H9 (cell line): ENCODE measurements around the gene SIN3B. TPM values are rescaled to one million over a fixed set of nuclear protein-coding genes. Genes with fewer than 3 reads are reported as not detected.

Experiments used
- DNase-seq: peaks from one replicate; pipeline ENCODE4 v3.0.0-alpha.2; 2017
- H2AFZ ChIP-seq: one replicate; pipeline ENCODE4 v1.6.1; 2013; ENCODE audit warnings: mild to moderate bottlenecking, low read length, control low read depth, moderate library complexity
- H2AK5ac ChIP-seq: 2 replicates; pipeline ENCODE4 v1.6.1; 2013; ENCODE audit warnings: low read length, control low read depth, mixed read lengths; ENCODE audit not compliant: insufficient read length
- H2BK120ac ChIP-seq: one replicate; pipeline ENCODE4 v1.6.1; 2013; ENCODE audit warnings: low read depth, mild to moderate bottlenecking, low read length, control low read depth, inconsistent platforms; ENCODE audit not compliant: poor library complexity, severe bottlenecking
- H2BK12ac ChIP-seq: 2 replicates; pipeline ENCODE4 v1.6.1; 2013; ENCODE audit warnings: low read length, control low read depth, mixed read lengths, low read depth; ENCODE audit not compliant: insufficient read length
- H2BK15ac ChIP-seq: 2 replicates; pipeline ENCODE4 v1.6.1; 2013; ENCODE audit warnings: low read depth, low read length, control low read depth
- H2BK20ac ChIP-seq: one replicate; pipeline ENCODE4 v1.6.1; 2013; ENCODE audit warnings: low read depth, mild to moderate bottlenecking, low read length, control low read depth, inconsistent platforms; ENCODE audit not compliant: poor library complexity, severe bottlenecking
- H2BK5ac ChIP-seq: 2 replicates; pipeline ENCODE4 v1.6.1; 2013; ENCODE audit warnings: low read length, control low read depth, mixed read lengths; ENCODE audit not compliant: insufficient read length
- H3K14ac ChIP-seq: 2 replicates; pipeline ENCODE4 v1.6.1; 2013; ENCODE audit warnings: low read length, control low read depth; ENCODE audit not compliant: insufficient read depth
- H3K18ac ChIP-seq: 2 replicates; pipeline ENCODE4 v1.6.1; 2013; ENCODE audit warnings: low read depth, mild to moderate bottlenecking, mixed read lengths, low read length, control low read depth; ENCODE audit not compliant: insufficient read length
- H3K23ac ChIP-seq: 2 replicates; pipeline ENCODE4 v1.6.1; 2013; ENCODE audit warnings: low read length, control low read depth, mixed read lengths, low read depth; ENCODE audit not compliant: insufficient read length
- H3K23me2 ChIP-seq: 2 replicates; pipeline ENCODE4 v1.6.1; 2013; ENCODE audit warnings: low read depth, mild to moderate bottlenecking, mixed read lengths, low read length, control low read depth; ENCODE audit not compliant: insufficient read length, poor library complexity, severe bottlenecking
- H3K27ac ChIP-seq: 2 replicates; pipeline ENCODE4 v1.5.1; 2013; ENCODE audit warnings: low read length, control low read depth, mixed read lengths, low read depth; ENCODE audit not compliant: insufficient read length
- H3K27me3 ChIP-seq: 2 replicates; pipeline ENCODE4 v1.6.1; 2013; ENCODE audit warnings: low read length, control low read depth, inconsistent platforms; ENCODE audit not compliant: insufficient read depth
- H3K4ac ChIP-seq: 2 replicates; pipeline ENCODE4 v1.6.1; 2013; ENCODE audit warnings: low read depth, mild to moderate bottlenecking, control low read depth, inconsistent platforms, low read length, moderate library complexity
- H3K4me1 ChIP-seq: 2 replicates; pipeline ENCODE4 v1.6.1; 2013; ENCODE audit warnings: low read length, control low read depth, inconsistent platforms; ENCODE audit not compliant: insufficient read depth
- H3K4me2 ChIP-seq: 2 replicates; pipeline ENCODE4 v1.6.1; 2013; ENCODE audit warnings: low read length, control low read depth, mixed read lengths; ENCODE audit not compliant: insufficient read length, insufficient read depth
- H3K56ac ChIP-seq: 2 replicates; pipeline ENCODE4 v1.6.1; 2013; ENCODE audit warnings: low read depth, mild to moderate bottlenecking, mixed read lengths, low read length, control low read depth; ENCODE audit not compliant: insufficient read length
- H3K79me1 ChIP-seq: 2 replicates; pipeline ENCODE4 v1.6.1; 2013; ENCODE audit warnings: low read depth, mild to moderate bottlenecking, moderate library complexity, low read length, control low read depth, inconsistent platforms; ENCODE audit not compliant: insufficient read depth, poor library complexity, severe bottlenecking
- H3K79me2 ChIP-seq: 2 replicates; pipeline ENCODE4 v1.6.1; 2013; ENCODE audit warnings: low read length, control low read depth, inconsistent platforms; ENCODE audit not compliant: insufficient read depth
- H3K9ac ChIP-seq: 2 replicates; pipeline ENCODE4 v1.6.1; 2013; ENCODE audit warnings: low read length, control low read depth, mixed read lengths; ENCODE audit not compliant: insufficient read length; ENCODE audit errors: extremely low read depth
- H3K9me3 ChIP-seq: one replicate; pipeline ENCODE4 v1.6.1; 2013; ENCODE audit warnings: low read depth, low read length, inconsistent platforms; ENCODE audit not compliant: control insufficient read depth
- H3T11ph ChIP-seq: one replicate; pipeline ENCODE4 v1.6.1; 2013; ENCODE audit warnings: mild to moderate bottlenecking, low read length, control low read depth, inconsistent platforms
- H4K20me1 ChIP-seq: one replicate; pipeline ENCODE4 v1.6.1; 2013; ENCODE audit not compliant: control insufficient read depth, insufficient read length, insufficient read depth
- H4K5ac ChIP-seq: 2 replicates; pipeline ENCODE4 v1.6.1; 2013; ENCODE audit warnings: low read depth, mild to moderate bottlenecking, mixed read lengths, low read length, control low read depth; ENCODE audit not compliant: insufficient read length
- H4K8ac ChIP-seq: replicated peaks from 2 replicates; pipeline ENCODE4 v1.6.1; 2013; ENCODE audit warnings: low read length, control low read depth, mixed read lengths, low read depth; ENCODE audit not compliant: insufficient read length
- H4K91ac ChIP-seq: 2 replicates; pipeline ENCODE4 v1.6.1; 2013; ENCODE audit warnings: low read depth, mild to moderate bottlenecking, moderate library complexity, mixed read lengths, low read length, control low read depth; ENCODE audit not compliant: insufficient read length
- H3K27ac Mint-ChIP-seq, 3 experiments: 2 replicates in 2 of 3; 3 replicates in 1 of 3; pipeline ENCODE4 v1.8.0; 2020 to 2021; ENCODE audit warnings: mixed read lengths in 3 of 3, mild to moderate bottlenecking in 1 of 3, moderate library complexity in 1 of 3
- H3K27me3 Mint-ChIP-seq: 2 replicates; pipeline ENCODE4 v1.8.0; 2021; ENCODE audit warnings: low read depth, mild to moderate bottlenecking, moderate library complexity, mixed read lengths
- H3K36me3 Mint-ChIP-seq, 3 experiments: 2 replicates in 2 of 3; 3 replicates in 1 of 3; pipeline ENCODE4 v1.8.0; 2020 to 2021; ENCODE audit warnings: low read depth in 3 of 3, mixed read lengths in 3 of 3; ENCODE audit not compliant: insufficient read depth in 1 of 3
- H3K4me1 Mint-ChIP-seq, 2 experiments: 2 replicates each; pipeline ENCODE4 v1.8.0; 2020; ENCODE audit warnings: mixed read lengths in 2 of 2
- H3K4me3 Mint-ChIP-seq, 2 experiments: 2 replicates in 1 of 2; 3 replicates in 1 of 2; pipeline ENCODE4 v1.8.0; 2020 to 2021; ENCODE audit warnings: mild to moderate bottlenecking in 2 of 2, mixed read lengths in 2 of 2, moderate library complexity in 1 of 2
- H3K9me3 Mint-ChIP-seq, 2 experiments: 2 replicates in 1 of 2; 3 replicates in 1 of 2; pipeline ENCODE4 v1.8.0; 2020; ENCODE audit warnings: mild to moderate bottlenecking in 2 of 2, mixed read lengths in 2 of 2, moderate library complexity in 1 of 2
- CTCF ChIP-seq: fragments of 200-600 bp; sonication (generic); conservative IDR thresholded peaks from 3 replicates; pipeline ENCODE4 v1.8.0; 2021; ENCODE audit warnings: antibody characterized with exemption, mild to moderate bottlenecking
- WGBS: extraction: QIAGEN DNeasy Blood & Tissue Kit; methylation state at CpG from one replicate; pipeline ENCODE4 v1.1.7; 2013; ENCODE audit warnings: missing lambda C conversion rate, low lambda C conversion rate, mixed read lengths; ENCODE audit not compliant: insufficient read length; ENCODE audit errors: extremely low coverage; 5-methylcytosine and 5-hydroxymethylcytosine counted together
- total RNA-seq: library from RNA; stranded (reverse); gene quantifications from 2 replicates; pipeline ENCODE4 v1.2.1, GENCODE V29; 2021

SIN3B gene
- total RNA-seq, 1 experiment from 2014 or later: 72.7 TPM

GRCh38 chr19:16794456-16795441 lies 34.4 kb upstream of the SIN3B start:
- Histone ChIP-seq H4K91ac (no peak overlapping the region), H2BK20ac (no peak overlapping the region), H3T11ph (no peak overlapping the region), H3K9me3 (no peaks in the 10 kb centered on the region), H2BK15ac (no peak overlapping the region), H3K9ac (no peak overlapping the region), H2AFZ (no peak overlapping the region), H3K18ac (no peak overlapping the region), H3K4ac (no peak overlapping the region), H2AK5ac (no peak overlapping the region), H3K27ac (no peak overlapping the region), H2BK120ac (no peak overlapping the region), H4K8ac (no peak overlapping the region), H3K14ac (no peak overlapping the region), H4K20me1 (no peaks in the 10 kb centered on the region), H2BK12ac (no peak overlapping the region), H3K23ac (no peak overlapping the region), H3K23me2 (no peaks in the 10 kb centered on the region), H4K5ac (no peak overlapping the region), H3K56ac (no peak overlapping the region), H3K4me2 (no peak overlapping the region), H3K4me1 (no peaks in the 10 kb centered on the region), H3K27me3 (no peaks in the 10 kb centered on the region), H3K79me2 (no peaks in the 10 kb centered on the region), H2BK5ac (no peak overlapping the region), H3K79me1 (no peaks in the 10 kb centered on the region)
- WGBS: no CpG with 5 or more reads among the region's 17 CpGs
- H3K4me1 Mint-ChIP-seq: no peaks in the 10 kb centered on the region
- no peak for TF ChIP-seq CTCF
- H3K9me3 Mint-ChIP-seq: peaks cover 13 to 22% of the 10 kb centered on the region in 2 experiments
- H3K27me3 Mint-ChIP-seq: no peaks in the 10 kb centered on the region; the same call in 1 of the 2 replicates
- H3K4me3 Mint-ChIP-seq: no peak overlapping the region
- no peak for DNase-seq
- peaks cover 3 to 11% (median 9%) of the 10 kb centered on the region in 3 experiments; a peak in 6 of 7 replicates for H3K36me3 Mint-ChIP-seq
- no peak overlapping the region for H3K27ac Mint-ChIP-seq
